OCI-LY1 (cell line): ENCODE measurements around the gene CSNK2A1.

Source experiments
- EZH2 ChIP-seq: fragments of 200-600 bp; sonication (generic), shearing (Covaris generic); IDR thresholded peaks from 2 replicates; pipeline ENCODE4 v1.8.0; 2017; ENCODE audit warnings: borderline replicate concordance, mixed run types, mild to moderate bottlenecking, antibody characterized with exemption, low read length, moderate library complexity, mixed read lengths
- TF ChIP-seq, protein P1 (sequence below): fragments of 200-600 bp; sonication (generic), shearing (Covaris generic); IDR thresholded peaks from 2 replicates; pipeline ENCODE4 v1.5.1; 2017; ENCODE audit warnings: mild to moderate bottlenecking, antibody characterized with exemption, low read length, moderate library complexity, mixed read lengths

DNA sequence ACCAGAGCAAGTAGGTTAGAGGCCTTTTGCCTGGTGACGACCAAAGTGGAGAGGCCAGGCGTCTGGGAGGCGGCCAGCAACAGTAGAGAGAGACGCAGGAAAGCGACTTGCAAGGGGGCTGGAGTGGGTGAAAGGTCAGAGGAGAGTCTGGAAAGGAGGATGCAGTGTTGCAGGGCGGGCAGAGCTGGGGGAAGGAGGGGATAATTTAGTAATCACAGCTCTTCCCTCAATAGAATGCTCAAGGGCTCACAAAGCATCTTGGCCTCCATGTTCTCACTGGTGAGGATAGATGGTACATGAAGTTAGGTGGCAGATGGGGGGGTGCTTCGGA is 41.3 kb upstream of the CSNK2A1 start:
- TF ChIP-seq, protein P1, sequence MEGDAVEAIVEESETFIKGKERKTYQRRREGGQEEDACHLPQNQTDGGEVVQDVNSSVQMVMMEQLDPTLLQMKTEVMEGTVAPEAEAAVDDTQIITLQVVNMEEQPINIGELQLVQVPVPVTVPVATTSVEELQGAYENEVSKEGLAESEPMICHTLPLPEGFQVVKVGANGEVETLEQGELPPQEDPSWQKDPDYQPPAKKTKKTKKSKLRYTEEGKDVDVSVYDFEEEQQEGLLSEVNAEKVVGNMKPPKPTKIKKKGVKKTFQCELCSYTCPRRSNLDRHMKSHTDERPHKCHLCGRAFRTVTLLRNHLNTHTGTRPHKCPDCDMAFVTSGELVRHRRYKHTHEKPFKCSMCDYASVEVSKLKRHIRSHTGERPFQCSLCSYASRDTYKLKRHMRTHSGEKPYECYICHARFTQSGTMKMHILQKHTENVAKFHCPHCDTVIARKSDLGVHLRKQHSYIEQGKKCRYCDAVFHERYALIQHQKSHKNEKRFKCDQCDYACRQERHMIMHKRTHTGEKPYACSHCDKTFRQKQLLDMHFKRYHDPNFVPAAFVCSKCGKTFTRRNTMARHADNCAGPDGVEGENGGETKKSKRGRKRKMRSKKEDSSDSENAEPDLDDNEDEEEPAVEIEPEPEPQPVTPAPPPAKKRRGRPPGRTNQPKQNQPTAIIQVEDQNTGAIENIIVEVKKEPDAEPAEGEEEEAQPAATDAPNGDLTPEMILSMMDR, result no peak
- TF ChIP-seq EZH2, result no peak
